LNCAP (cell line): ENCODE measurements around the gene METTL21C.

ENCODE experiments used
- TF ChIP-seq, protein P1 (sequence below): fragments of 450-650 bp; IDR thresholded peaks from 2 replicates; pipeline ENCODE4 v1.5.1; 2017; ENCODE audit warnings: mild to moderate bottlenecking

Gene METTL21C

GRCh38 chr13:102715447-102715846 is 20.6 kb upstream of the METTL21C start:
- TF ChIP-seq, protein P1, sequence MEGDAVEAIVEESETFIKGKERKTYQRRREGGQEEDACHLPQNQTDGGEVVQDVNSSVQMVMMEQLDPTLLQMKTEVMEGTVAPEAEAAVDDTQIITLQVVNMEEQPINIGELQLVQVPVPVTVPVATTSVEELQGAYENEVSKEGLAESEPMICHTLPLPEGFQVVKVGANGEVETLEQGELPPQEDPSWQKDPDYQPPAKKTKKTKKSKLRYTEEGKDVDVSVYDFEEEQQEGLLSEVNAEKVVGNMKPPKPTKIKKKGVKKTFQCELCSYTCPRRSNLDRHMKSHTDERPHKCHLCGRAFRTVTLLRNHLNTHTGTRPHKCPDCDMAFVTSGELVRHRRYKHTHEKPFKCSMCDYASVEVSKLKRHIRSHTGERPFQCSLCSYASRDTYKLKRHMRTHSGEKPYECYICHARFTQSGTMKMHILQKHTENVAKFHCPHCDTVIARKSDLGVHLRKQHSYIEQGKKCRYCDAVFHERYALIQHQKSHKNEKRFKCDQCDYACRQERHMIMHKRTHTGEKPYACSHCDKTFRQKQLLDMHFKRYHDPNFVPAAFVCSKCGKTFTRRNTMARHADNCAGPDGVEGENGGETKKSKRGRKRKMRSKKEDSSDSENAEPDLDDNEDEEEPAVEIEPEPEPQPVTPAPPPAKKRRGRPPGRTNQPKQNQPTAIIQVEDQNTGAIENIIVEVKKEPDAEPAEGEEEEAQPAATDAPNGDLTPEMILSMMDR = no peak

- TF ChIP-seq, protein P1 = no peak
Measured at GRCh38 chr13:102710261-102710679, 15.4 kb upstream of the METTL21C start.

DNA sequence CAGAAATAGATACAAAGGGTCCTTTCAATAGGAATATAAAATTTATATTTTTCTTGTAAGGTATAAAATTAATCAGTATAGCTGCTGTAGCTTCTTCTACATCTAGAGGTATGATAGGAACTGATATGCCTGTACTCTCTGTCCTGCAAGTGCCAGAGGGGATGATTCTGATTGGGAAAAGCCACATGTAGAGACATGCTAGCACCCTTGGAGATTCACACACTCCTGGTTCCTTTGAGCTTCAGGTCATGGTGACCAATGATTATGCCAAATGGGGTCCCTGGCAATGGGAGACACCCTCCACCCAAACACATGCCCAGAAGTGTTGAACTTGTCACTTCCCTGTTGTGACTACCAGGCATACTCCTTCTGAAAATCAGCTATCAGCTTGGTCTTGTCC is 14.7 kb upstream of the METTL21C start:
- TF ChIP-seq, protein P1 = no peak

GRCh38 chr13:102708991-102709390 is 14.1 kb upstream of the METTL21C start:
- TF ChIP-seq, protein P1 = no peak

DNA sequence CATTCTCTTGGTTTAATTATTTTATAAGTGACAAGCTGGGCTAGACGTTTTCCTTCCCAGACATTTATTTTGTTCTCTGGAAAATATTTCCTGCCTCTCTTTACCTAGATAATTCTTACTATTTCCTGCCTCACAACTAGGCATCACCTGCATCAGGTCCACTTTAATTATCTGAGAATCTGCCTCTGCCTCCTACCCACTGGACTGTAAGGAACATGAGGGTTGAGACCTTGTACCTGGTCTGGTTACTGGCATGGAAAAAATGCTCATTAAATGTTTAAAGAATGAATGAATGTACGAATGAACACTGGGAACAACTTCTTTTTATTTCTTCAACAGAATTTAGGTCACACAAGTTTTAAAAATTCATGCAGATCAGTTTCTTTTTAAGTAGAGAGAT is 13.4 kb upstream of the METTL21C start:
- TF ChIP-seq, protein P1 = no peak

GRCh38 chr13:102707467-102707866 is 12.6 kb upstream of the METTL21C start:
- TF ChIP-seq, protein P1 = no peak

DNA sequence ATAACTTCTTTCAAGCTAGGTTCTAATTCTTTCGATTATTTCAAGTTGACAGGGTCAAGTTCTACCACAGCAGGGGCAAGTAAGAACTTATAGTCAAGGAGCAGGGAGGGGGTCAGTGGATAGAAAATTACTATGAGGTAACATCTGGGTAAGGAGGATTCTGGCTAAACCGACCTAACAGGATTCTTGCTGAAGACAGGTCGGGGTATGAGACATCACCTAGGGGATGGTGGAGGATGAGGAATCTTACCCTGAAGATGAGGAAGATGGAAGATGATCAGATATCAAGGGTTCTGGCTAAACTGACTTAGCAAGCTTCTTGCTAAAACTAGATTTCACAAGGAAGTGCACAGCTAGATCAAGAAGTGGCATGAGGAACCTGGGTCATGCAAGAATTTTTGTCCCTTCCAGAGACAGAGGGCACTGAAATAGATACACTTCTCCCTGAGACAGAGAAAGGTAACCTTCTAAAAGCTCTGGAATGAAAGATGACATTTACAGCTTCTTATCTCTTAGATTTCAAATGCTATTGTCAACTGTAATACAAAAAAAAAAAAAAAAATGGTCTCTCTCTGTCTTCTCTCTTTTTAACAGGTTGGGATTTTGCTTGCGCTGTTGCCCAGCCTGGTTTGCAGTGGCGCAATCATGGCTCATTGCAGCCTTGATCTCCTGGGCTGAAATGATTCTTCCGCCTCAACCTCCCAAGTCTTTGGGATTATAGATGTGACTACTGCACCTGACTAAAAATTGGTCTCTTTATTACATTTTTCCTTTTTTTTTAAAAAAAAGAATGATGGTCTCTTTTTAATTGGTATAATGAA is 9.6 kb upstream of the METTL21C start:
- TF ChIP-seq, protein P1 = no peak

- TF ChIP-seq, protein P1 = no peak
Measured at GRCh38 chr13:102703726-102704035, 8.8 kb upstream of the METTL21C start.
